Gastroesophageal sphincter (tissue), 3 donors: ENCODE data around the gene RAP2B.

Experiments
- EP300 ChIP-seq: sonication (generic); formaldehyde crosslinking; IDR thresholded peaks from one replicate; pipeline ENCODE4 v1.6.1; 2017; ENCODE audit warnings: antibody characterized with exemption, mild to moderate bottlenecking
- POLR2A ChIP-seq, 2 donors: fragments of 450-650 bp; IDR thresholded peaks; one replicate each; pipeline ENCODE4 v1.6.1; 2017; ENCODE audit warnings: antibody characterized with exemption in 2 of 2, mild to moderate bottlenecking in 2 of 2, moderate library complexity in 1 of 2
- TF ChIP-seq, protein P1 (sequence below), 4 experiments: fragments of 200-600 bp in 2 of 4; fragments of 450-650 bp in 2 of 4; sonication (generic) in 1 of 4; IDR thresholded peaks; one replicate each; pipeline ENCODE4 v1.5.1; 2017 to 2019; ENCODE audit warnings: antibody characterized with exemption in 4 of 4, mild to moderate bottlenecking in 2 of 4, moderate library complexity in 2 of 4

DNA sequence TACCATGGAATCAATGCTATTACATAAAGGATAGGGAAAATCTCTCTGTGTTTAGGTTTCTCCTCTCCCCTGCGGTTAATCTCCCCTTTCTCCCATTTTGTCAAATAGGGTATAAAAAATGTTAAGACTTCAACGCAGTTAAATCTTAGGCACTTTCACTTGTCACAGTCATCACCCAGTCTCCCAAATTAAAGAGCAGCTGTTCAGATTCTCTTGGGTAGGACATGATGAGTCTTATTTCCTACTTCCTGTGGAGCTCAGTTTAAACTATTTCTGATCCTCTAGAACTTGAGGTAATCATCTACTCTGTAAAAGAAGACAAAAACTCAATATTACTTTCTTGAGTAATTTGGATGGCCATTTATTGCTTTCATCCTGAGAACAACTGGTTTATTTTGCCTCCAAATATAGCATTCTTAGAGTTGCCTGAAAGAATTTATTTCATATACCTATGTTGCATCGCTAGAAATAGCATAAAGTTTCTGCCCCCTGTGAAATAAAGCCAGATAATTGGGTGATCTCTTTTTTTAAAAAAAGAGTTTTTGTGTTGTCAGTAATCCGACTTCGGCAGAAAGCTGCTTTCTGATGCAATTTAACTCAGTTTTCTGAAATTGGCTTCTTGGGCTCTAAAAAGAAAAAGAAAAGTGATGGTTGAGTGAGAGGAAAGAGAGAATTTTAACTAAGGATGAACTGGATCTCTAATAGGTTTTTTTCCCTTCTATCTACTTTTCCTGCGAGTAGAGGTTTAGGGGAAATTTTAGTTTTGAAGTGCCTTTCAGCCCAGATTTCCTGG, 20.7 kb downstream of the RAP2B start:
- TF ChIP-seq, protein P1, sequence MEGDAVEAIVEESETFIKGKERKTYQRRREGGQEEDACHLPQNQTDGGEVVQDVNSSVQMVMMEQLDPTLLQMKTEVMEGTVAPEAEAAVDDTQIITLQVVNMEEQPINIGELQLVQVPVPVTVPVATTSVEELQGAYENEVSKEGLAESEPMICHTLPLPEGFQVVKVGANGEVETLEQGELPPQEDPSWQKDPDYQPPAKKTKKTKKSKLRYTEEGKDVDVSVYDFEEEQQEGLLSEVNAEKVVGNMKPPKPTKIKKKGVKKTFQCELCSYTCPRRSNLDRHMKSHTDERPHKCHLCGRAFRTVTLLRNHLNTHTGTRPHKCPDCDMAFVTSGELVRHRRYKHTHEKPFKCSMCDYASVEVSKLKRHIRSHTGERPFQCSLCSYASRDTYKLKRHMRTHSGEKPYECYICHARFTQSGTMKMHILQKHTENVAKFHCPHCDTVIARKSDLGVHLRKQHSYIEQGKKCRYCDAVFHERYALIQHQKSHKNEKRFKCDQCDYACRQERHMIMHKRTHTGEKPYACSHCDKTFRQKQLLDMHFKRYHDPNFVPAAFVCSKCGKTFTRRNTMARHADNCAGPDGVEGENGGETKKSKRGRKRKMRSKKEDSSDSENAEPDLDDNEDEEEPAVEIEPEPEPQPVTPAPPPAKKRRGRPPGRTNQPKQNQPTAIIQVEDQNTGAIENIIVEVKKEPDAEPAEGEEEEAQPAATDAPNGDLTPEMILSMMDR (IDR thresholded peaks at IDR 0.05), result no peak
- TF ChIP-seq POLR2A (IDR thresholded peaks at IDR 0.05), result no peak
- no peak for TF ChIP-seq EP300
